Right lobe of liver (tissue), 6 donors: ENCODE data around the gene SIN3A. TPM values are rescaled to one million over a fixed set of nuclear protein-coding genes. Genes with fewer than 3 reads are reported as not detected.
"Not testable (repeated sequence)": the region's sequence is repeated elsewhere in the genome, so short reads cannot be mapped to it uniquely, and the experiment has no call there.

Source experiments
- ATAC-seq, 4 donors: fragments of 200-7000 bp; cut with Tn5 transposase; one replicate each; pipeline ENCODE4 v1.9.1; 2020; ENCODE audit warnings: mild to moderate bottlenecking in 4 of 4, moderate library complexity in 4 of 4
- DNase-seq, 3 donors: peaks; one replicate each; pipeline ENCODE4 v3.0.0-alpha.2; 2020
- H3K27ac ChIP-seq, 3 donors: fragments of 200-600 bp; one replicate each; pipeline ENCODE4 v1.8.0; 2022
- H3K27me3 ChIP-seq, 2 donors: fragments of 200-600 bp; one replicate each; pipeline ENCODE4 v1.8.0; 2022
- H3K36me3 ChIP-seq, 4 donors: fragments of 200-600 bp; sonication (generic) in 1 of 4; one replicate each; pipeline versions ENCODE4 v1.5.1 to v1.8.0; 2017 to 2022; ENCODE audit warnings: control low read depth in 1 of 4
- H3K4me1 ChIP-seq, 4 donors: fragments of 200-600 bp; sonication (generic) in 1 of 4; one replicate each; pipeline versions ENCODE4 v1.5.1 to v1.8.0; 2017 to 2022; ENCODE audit warnings: control low read depth in 1 of 4
- H3K4me3 ChIP-seq, 3 donors: fragments of 200-600 bp; one replicate each; pipeline ENCODE4 v1.8.0; 2022
- H3K9me3 ChIP-seq, 4 donors: fragments of 200-600 bp; sonication (generic) in 1 of 4; one replicate each; pipeline versions ENCODE4 v1.5.1 to v1.8.0; 2017 to 2022; ENCODE audit warnings: control low read depth in 1 of 4
- POLR2A ChIP-seq: fragments of 450-650 bp; IDR thresholded peaks from one replicate; pipeline ENCODE4 v1.6.1; 2017; ENCODE audit warnings: antibody characterized with exemption, mild to moderate bottlenecking
- WGBS: methylation state at CpG from one replicate; pipeline ENCODE4 v1.1.6; 2018; ENCODE audit warnings: low coverage, low lambda C conversion rate; ENCODE audit not compliant: insufficient coverage; ENCODE audit errors: missing lambda C conversion rate; 5-methylcytosine and 5-hydroxymethylcytosine counted together
- intact Hi-C, 2 donors: fragments of 100-400 bp; cut with DNase I; formaldehyde crosslinking; loops; one replicate each; pipeline versions ENCODE4 v1.11.2 to v1.14.1; 2022
- total RNA-seq, 6 experiments: library from RNA; depleted of rRNA in 2 of 6; stranded (reverse); fragments of >200 nt in 2 of 6; fragmentation: NEBNext Ultra II Directional in 3 of 6; extraction: Animal tissue kit (Norgen Biotek cat#: 25700) in 3 of 6; gene quantifications; one replicate each; pipeline versions ENCODE4 v1.1.0 to v1.2.4, GENCODE V29; 2016 to 2023
- TF ChIP-seq, protein P1 (sequence below), 4 donors: fragments of 200-600 bp in 3 of 4; fragments of 450-650 bp in 1 of 4; IDR thresholded peaks; one replicate each; pipeline versions ENCODE4 v1.5.1 to v1.8.0; 2016 to 2022; ENCODE audit warnings: antibody characterized with exemption in 4 of 4, mild to moderate bottlenecking in 2 of 4
- donor health status: DM: no; HTN: yes; CAD: no.
- donor health status: DM: no; HTN: no; CAD: no.
- donor health status: DM: no; HTN: no; CAD: no.
- donor health status: DM: no; HTN: yes; CAD: no.
- donor health status: DM: no; HTN: yes; CAD: no.

SIN3A gene
- total RNA-seq, 6 experiments from 2014 or later = 10.0 to 21.6 (median 20.5) TPM

DNA sequence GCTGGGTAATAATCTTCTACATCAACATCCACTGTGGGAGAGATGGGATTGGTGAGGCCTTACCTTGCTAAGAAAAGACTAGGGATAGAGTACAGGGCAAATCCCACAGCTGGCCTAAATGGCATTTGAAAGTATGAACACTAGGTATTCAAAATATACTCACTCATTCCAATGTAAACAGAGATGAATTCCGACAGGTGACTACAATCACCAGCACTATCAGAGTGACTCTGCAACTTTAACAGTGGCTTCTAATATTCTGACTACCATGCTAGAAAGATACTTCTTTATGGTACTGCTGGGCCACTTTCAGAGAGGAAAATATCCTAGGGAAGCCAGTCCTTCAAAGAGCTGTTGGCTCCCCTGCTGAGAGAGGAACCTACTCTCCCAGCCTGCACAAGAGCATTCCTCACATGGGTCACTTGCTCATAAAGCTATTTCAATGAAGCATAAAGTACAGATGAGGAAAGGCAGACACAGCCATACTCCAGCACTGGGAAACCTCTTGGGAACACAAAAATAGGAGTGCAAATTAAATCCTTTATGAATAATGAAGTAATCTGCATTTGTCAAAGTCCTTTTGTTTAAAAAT, 61.6 kb downstream of the SIN3A start:
- intact Hi-C loops = no loop called here
- peaks cover 0 to 2% (median 0%) of the 10 kb centered on the region in 4 donors for H3K4me1 ChIP-seq
- ATAC-seq (no peak), DNase-seq (no peak)
- no CpG with 5 or more reads among the region's 1 CpG for WGBS
- H3K36me3 ChIP-seq = peaks cover 6 to 83% (median 36%) of the 10 kb centered on the region in 4 donors
- H3K27ac ChIP-seq = no peak overlapping the region
- no peak overlapping the region for H3K4me3 ChIP-seq
- no peaks in the 10 kb centered on the region for H3K9me3 ChIP-seq
- TF ChIP-seq, protein P1, sequence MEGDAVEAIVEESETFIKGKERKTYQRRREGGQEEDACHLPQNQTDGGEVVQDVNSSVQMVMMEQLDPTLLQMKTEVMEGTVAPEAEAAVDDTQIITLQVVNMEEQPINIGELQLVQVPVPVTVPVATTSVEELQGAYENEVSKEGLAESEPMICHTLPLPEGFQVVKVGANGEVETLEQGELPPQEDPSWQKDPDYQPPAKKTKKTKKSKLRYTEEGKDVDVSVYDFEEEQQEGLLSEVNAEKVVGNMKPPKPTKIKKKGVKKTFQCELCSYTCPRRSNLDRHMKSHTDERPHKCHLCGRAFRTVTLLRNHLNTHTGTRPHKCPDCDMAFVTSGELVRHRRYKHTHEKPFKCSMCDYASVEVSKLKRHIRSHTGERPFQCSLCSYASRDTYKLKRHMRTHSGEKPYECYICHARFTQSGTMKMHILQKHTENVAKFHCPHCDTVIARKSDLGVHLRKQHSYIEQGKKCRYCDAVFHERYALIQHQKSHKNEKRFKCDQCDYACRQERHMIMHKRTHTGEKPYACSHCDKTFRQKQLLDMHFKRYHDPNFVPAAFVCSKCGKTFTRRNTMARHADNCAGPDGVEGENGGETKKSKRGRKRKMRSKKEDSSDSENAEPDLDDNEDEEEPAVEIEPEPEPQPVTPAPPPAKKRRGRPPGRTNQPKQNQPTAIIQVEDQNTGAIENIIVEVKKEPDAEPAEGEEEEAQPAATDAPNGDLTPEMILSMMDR (IDR thresholded peaks at IDR 0.05) = no peak
- H3K27me3 ChIP-seq = no peaks in the 10 kb centered on the region

DNA sequence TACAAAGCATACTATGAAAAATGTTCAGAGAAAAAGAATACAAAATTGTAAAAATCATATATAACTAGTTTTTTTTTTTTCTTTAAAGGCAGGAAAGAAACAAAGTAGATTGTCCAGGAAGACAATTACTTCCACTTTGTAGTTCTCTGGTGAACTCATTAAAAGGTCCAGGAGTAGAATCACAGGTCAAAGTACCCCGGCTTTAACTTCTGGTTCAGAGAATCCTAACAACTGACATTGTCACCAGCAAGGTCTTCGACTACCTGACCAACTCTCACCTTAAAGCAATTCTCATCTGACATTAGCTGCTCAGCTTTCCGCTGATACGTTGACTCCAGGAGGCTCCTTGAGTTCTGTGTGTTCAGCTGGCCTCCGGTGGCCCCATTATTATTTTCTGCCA, 67.5 kb downstream of the SIN3A start:
- H3K27me3 ChIP-seq, DNase-seq, H3K4me3 ChIP-seq, H3K27ac ChIP-seq, intact Hi-C loops, H3K9me3 ChIP-seq: not testable (repeated sequence)
- peak in 1 of 4 donors; percentile 38 for ATAC-seq
- Histone ChIP-seq H3K4me1 (peaks cover 0 to 17% (median 0%) of the 10 kb centered on the region in 4 donors), H3K36me3 (peaks cover 5 to 82% (median 26%) of the 10 kb centered on the region in 4 donors)
- WGBS = 48% methylated on average over 5 of the region's 5 CpGs

DNA sequence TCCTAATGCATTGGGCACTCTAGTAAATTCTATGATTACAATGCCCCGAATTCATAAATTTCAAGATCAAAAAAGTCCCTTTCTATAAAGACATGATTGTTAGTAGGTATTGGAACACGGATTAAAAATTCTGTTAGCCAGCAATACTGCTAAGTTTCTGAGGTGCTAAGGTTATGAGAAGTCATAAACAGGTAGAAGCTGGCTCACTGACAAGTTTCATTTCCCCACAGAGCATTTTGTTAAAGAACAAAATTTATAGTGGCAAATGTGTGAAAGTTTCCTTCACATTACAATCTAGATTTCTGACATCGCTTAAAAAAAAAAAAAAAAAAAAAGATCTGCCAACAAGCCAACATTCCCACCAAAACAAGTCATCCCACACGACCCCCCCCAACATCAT, 70.7 kb downstream of the SIN3A start:
- H3K4me3 ChIP-seq = no peak overlapping the region
- H3K27ac ChIP-seq = no peak overlapping the region
- intact Hi-C loops = no loop called here
- no peak for ATAC-seq
- peaks cover 0 to 82% (median 24%) of the 10 kb centered on the region in 4 donors for H3K36me3 ChIP-seq
- WGBS = 82% methylated on average over 4 of the region's 4 CpGs
- no peak for TF ChIP-seq POLR2A
- TF ChIP-seq, protein P1 (IDR thresholded peaks at IDR 0.05) = no peak
- DNase-seq = no peak
- H3K4me1 ChIP-seq = peaks cover 0 to 17% (median 0%) of the 10 kb centered on the region in 4 donors
- H3K27me3 ChIP-seq = no peaks in the 10 kb centered on the region
- no peaks in the 10 kb centered on the region for H3K9me3 ChIP-seq

DNA sequence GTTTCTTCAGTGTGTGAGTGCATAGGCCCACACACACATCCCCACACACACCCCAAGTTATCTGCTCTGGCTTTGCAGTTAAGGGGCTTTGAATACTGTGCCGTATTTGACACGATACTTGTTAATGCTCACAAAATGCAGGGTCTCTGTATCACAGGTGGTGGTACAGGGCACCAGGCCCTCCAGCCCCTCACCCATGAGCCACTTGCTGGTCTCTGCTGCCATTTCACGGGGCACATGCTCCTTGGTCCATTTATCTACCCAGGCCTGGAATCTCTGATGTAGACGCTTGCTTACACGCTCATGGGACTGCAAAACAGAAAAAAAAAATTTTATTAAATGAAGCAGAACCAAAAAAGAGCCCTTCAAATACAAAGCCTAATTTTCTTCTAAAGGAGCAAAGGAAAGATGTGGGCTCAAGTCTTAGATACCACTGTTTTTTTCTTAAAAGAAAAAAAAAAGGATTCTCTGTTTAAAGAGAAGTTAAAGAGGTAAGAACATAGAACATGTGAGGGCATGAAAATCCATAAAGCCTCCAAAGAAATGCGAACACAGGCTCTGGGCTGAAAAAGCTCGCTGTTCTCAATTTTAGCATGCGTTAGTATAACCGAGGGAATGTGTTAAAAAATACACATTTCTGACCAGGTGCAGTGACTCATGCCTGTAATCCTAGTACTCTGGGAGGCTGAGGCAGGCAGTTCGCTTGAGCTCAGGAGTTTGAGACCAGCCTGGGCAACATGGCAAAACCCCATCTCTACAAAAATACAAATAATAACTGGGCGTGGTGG, 79.4 kb downstream of the SIN3A start:
- ATAC-seq (no peak), DNase-seq (no peak)
- no peaks in the 10 kb centered on the region for H3K27me3 ChIP-seq
- H3K9me3 ChIP-seq = no peaks in the 10 kb centered on the region
- H3K27ac ChIP-seq = no peak overlapping the region
- peaks cover 0 to 28% (median 7%) of the 10 kb centered on the region in 4 donors for H3K4me1 ChIP-seq
- no peak for TF ChIP-seq POLR2A
- TF ChIP-seq, protein P1 (IDR thresholded peaks at IDR 0.05) = no peak
- H3K36me3 ChIP-seq = peaks cover 0 to 59% (median 15%) of the 10 kb centered on the region in 4 donors
- no peak overlapping the region for H3K4me3 ChIP-seq
- WGBS = 93% methylated on average over 9 of the region's 11 CpGs
- intact Hi-C loops = no loop called here

DNA sequence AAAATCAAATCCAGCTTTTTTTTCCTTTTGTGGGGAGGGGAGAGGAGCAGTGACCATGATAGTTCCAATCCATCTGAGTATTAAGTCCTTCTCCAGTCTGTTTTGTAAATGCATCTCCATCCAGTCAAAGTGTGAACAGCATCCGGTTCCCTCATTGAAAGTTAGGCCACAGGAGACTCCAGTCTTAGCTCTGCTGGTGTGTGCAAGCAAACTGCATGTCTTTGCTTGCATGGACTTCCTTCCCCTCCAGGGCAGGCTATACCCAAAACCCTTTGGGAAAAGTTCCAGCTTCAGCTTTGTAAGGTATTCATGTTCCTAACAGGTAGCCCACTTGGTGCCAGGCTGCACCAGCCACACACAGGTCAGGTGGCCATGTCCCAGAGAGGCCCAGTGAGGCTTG, 80.0 kb downstream of the SIN3A start:
- H3K36me3 ChIP-seq = peaks cover 0 to 59% (median 15%) of the 10 kb centered on the region in 4 donors
- no peak for DNase-seq

More for the DNA sequence above, 80.0 kb downstream of the SIN3A start:
- intact Hi-C loops = no loop called here
- ATAC-seq = no peak
- Histone ChIP-seq H3K27ac (no peak overlapping the region), H3K27me3 (no peaks in the 10 kb centered on the region), H3K4me1 (peaks cover 0 to 31% (median 7%) of the 10 kb centered on the region in 4 donors), H3K4me3 (no peak overlapping the region), H3K9me3 (no peaks in the 10 kb centered on the region)
- WGBS = 100% methylated on average over 1 of the region's 1 CpG
- TF ChIP-seq, protein P1 (IDR thresholded peaks at IDR 0.05) = no peak
- TF ChIP-seq POLR2A = no peak
